Fibroblast of pulmonary artery (primary cell): ENCODE data around the gene MAP3K2.

Experiments
- DNase-seq: peaks from one replicate; pipeline ENCODE4 v3.0.0-alpha.2; 2010; ENCODE audit warnings: low read depth
- H3K4me3 ChIP-seq: replicated peaks from 2 replicates; pipeline ENCODE4 v1.5.1; 2011; ENCODE audit warnings: low read depth, mild to moderate bottlenecking, control low read depth, low read length, moderate library complexity
- TF ChIP-seq, protein P1 (sequence below): IDR thresholded peaks from 2 replicates; pipeline ENCODE4 v1.5.1; 2011; ENCODE audit warnings: mild to moderate bottlenecking, control low read depth, low read length, inconsistent platforms; ENCODE audit errors: missing control alignments

Gene MAP3K2

GRCh38 chr2:127288274-127288673 lies 99.5 kb downstream of the MAP3K2 start:
- no peak for DNase-seq
- no peak overlapping the region for H3K4me3 ChIP-seq
- TF ChIP-seq, protein P1, sequence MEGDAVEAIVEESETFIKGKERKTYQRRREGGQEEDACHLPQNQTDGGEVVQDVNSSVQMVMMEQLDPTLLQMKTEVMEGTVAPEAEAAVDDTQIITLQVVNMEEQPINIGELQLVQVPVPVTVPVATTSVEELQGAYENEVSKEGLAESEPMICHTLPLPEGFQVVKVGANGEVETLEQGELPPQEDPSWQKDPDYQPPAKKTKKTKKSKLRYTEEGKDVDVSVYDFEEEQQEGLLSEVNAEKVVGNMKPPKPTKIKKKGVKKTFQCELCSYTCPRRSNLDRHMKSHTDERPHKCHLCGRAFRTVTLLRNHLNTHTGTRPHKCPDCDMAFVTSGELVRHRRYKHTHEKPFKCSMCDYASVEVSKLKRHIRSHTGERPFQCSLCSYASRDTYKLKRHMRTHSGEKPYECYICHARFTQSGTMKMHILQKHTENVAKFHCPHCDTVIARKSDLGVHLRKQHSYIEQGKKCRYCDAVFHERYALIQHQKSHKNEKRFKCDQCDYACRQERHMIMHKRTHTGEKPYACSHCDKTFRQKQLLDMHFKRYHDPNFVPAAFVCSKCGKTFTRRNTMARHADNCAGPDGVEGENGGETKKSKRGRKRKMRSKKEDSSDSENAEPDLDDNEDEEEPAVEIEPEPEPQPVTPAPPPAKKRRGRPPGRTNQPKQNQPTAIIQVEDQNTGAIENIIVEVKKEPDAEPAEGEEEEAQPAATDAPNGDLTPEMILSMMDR, result no peak

- DNase-seq, result no peak
- H3K4me3 ChIP-seq, result no peak overlapping the region
- TF ChIP-seq, protein P1, result no peak
These were observed 104.5 kb downstream of the MAP3K2 start for GRCh38 chr2:127283275-127283674.

- DNase-seq, result no peak
- H3K4me3 ChIP-seq, result no peak overlapping the region
- TF ChIP-seq, protein P1, result no peak
These were observed 107.1 kb downstream of the MAP3K2 start for GRCh38 chr2:127280693-127281092.

DNA sequence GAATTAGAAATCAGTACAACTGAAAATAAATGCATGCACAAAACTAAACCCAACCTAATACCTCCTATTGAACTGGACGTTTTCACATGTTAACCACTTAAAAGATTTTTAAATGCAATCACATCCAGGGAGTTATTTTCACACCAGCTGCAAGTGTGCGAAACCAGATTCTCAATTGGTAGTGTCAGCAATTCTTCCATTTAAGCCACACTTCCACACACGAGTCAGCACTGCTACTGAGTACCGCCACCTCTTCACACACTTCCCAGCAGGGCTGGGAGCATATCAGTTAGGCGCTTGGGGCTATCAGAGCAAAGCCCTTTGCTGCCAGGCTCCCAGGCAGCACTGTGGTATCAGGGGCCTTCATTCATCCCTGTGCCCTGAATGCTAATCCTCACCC lies 108.0 kb downstream of the MAP3K2 start:
- no peak for DNase-seq
- H3K4me3 ChIP-seq, result no peak overlapping the region
- TF ChIP-seq, protein P1, result no peak

DNA sequence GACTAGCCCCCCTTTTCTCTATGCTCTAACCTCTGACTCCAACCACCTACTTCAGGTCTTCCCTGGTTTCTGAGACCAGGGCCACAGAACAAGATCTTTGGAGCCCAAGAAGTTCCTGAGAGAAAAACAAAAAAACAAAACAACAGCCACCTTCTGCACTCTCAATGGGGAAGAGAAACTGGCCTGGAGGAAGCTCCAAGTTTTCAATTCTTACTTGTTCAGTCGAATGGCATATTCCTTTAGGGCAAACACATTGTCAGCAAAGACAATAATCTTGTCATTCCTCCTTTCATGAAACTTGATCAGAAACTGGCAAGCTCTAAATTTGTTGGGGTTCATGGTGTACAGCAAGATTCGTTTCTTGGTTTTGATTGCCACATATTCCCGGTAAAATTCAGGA lies 108.8 kb downstream of the MAP3K2 start:
- TF ChIP-seq, protein P1, result no peak
- no peak for DNase-seq
- no peak overlapping the region for H3K4me3 ChIP-seq

GRCh38 chr2:127277028-127277427 lies 110.7 kb downstream of the MAP3K2 start:
- no peak overlapping the region for H3K4me3 ChIP-seq
- DNase-seq, result no peak
- TF ChIP-seq, protein P1, result no peak

DNA sequence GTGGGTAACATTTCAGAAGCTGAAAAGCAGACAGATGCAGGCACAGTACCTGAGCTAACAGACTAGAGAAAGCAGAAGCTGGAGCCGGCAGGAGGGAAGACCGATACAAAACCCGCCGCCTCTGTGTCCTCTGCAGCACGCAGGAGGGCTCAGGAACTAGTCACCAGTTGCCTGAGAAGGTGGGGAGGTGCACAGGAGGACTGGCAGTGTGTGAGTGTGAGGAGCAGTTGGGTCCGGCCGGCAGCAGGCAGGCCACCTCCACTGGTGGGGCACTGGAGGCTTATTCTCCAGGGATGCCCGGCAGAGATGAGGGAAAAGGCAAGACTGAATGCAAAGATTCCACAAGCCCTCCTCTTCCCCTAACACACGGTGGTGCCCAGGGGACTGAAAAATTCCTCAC lies 112.0 kb downstream of the MAP3K2 start:
- no peak for DNase-seq
- TF ChIP-seq, protein P1, result no peak
- H3K4me3 ChIP-seq, result no peak overlapping the region
